Activated T-cell treated with anti-CD3 and anti-CD28 coated beads, Interleukin-2, amount 50 U/mL, for 72 hours (primary cell): ENCODE results near the gene LRRC17. TPM values are rescaled to one million over a fixed set of nuclear protein-coding genes. Genes with fewer than 3 reads are reported as not detected.
A peak's percentile ranks its signal among the peaks of the same experiment; 100 is the strongest.

ENCODE experiments used
- ATAC-seq, 2 donors: fragments of 150-1000 bp; cut with Tn5 transposase; replicated peaks in 1 of 2; 2 replicates each; pipeline ENCODE4 v1.10.0; 2021; ENCODE audit warnings: moderate library complexity in 2 of 2, mild to moderate bottlenecking in 1 of 2
- DNase-seq, 2 donors: peaks; one replicate each; pipeline ENCODE4 v3.0.0; 2021 to 2022; ENCODE audit warnings: mixed read lengths in 1 of 2
- H3K27ac Mint-ChIP-seq: one replicate; pipeline ENCODE4 v1.8.0; 2022; ENCODE audit warnings: mild to moderate bottlenecking, moderate library complexity, mixed read lengths
- H3K27me3 Mint-ChIP-seq: one replicate; pipeline ENCODE4 v1.8.0; 2022; ENCODE audit warnings: low read depth, mixed read lengths
- H3K36me3 Mint-ChIP-seq, 2 donors: one replicate each; pipeline ENCODE4 v1.8.0; 2022; ENCODE audit warnings: mixed read lengths in 2 of 2, mild to moderate bottlenecking in 1 of 2; ENCODE audit not compliant: insufficient read depth in 2 of 2
- H3K4me1 Mint-ChIP-seq: one replicate; pipeline ENCODE4 v1.8.0; 2022; ENCODE audit warnings: low read depth, mixed read lengths
- H3K4me3 Mint-ChIP-seq, 2 donors: one replicate each; pipeline ENCODE4 v1.8.0; 2022; ENCODE audit warnings: mild to moderate bottlenecking in 2 of 2, mixed read lengths in 2 of 2, moderate library complexity in 2 of 2
- H3K9me3 Mint-ChIP-seq, 2 donors: one replicate each; pipeline ENCODE4 v1.8.0; 2022; ENCODE audit warnings: mixed read lengths in 2 of 2
- total RNA-seq, 2 donors: library from RNA; stranded (reverse); gene quantifications; one replicate each; pipeline ENCODE4 v1.2.3, GENCODE V29; 2022

The LRRC17 gene
- under 1 TPM in 1 of 2 donors, not detected in 1; 0.31 TPM for total RNA-seq

DNA sequence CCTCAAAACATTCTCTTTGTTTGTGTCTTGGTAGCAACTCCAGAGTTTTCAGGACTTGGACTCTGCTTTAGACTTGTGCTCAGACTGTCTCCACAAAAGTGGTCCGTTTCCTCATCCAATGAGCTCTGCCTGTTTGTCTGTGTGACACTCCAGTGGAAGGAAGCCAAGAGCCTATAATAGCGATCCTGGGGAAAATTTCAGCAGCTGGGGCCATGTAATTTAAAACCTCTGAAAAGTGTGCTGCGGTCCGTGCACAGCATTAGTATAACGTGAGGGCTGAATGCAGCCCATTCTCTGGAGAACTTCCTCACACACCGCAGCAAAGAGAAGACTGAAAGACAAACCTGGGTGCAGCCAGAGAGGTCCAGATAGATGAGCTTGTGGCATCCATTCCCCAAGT is at the start of gene LRRC17:
Gene LRRC17, plus strand, starts transcription at position 259 of the 400 bp plus-strand sequence. CDS start 20,914 bp downstream, outside the sequence.
- Mint-ChIP-seq H3K27me3 (no peaks in the 10 kb centered on the region), H3K9me3 (peaks cover 2% of the 10 kb centered on the region in 2 donors), H3K27ac (no peak within 1 kb of the TSS), H3K4me3 (no peak within 1 kb of the TSS), H3K36me3 (peaks cover 0 to 6% of the 10 kb centered on the region in 2 donors), H3K4me1 (peaks cover 6% of the 10 kb centered on the region)
- no peak for DNase-seq
- no peak for ATAC-seq

- Mint-ChIP-seq H3K9me3 (no peaks in the 10 kb centered on the region), H3K27ac (no peak overlapping the region), H3K4me1 (no peaks in the 10 kb centered on the region), H3K36me3 (no peaks in the 10 kb centered on the region), H3K27me3 (peaks cover 5% of the 10 kb centered on the region), H3K4me3 (no peak overlapping the region)
- DNase-seq, result no peak
- ATAC-seq, result no peak
Observed at GRCh38 chr7:102864958-102865357, 47.8 kb upstream of the LRRC17 start.

GRCh38 chr7:102866535-102867215 is 46.1 kb upstream of the LRRC17 start:
- H3K4me1 Mint-ChIP-seq, result no peaks in the 10 kb centered on the region
- H3K27ac Mint-ChIP-seq, result no peak overlapping the region
- no peaks in the 10 kb centered on the region for H3K9me3 Mint-ChIP-seq
- H3K36me3 Mint-ChIP-seq, result no peaks in the 10 kb centered on the region
- no peak overlapping the region for H3K4me3 Mint-ChIP-seq
- no peak for DNase-seq
- peaks cover 7% of the 10 kb centered on the region for H3K27me3 Mint-ChIP-seq
- no peak for ATAC-seq

DNA sequence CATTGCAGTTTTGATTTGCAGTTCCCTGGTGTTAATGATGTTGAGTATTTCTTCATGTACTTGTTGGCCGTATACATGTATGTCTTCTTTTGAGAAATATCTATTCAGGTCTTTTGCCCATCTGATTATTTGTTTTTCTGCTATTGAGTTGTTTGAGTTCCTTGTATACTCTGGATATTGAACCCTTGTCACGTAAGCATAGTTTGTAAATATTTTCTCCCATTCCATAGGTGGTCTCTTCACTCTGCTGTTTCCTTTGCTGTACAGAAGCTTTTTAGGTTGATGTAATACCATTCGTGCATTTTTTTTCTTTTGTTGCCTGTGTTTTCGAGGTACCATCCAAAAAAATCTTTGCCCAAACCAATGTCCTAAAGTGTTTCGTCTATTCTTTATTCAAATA is 43.6 kb upstream of the LRRC17 start:
- no peak for DNase-seq
- Mint-ChIP-seq H3K9me3 (no peaks in the 10 kb centered on the region), H3K27me3 (peaks cover 17% of the 10 kb centered on the region), H3K4me3 (no peak overlapping the region), H3K4me1 (peaks cover 8% of the 10 kb centered on the region), H3K27ac (no peak overlapping the region), H3K36me3 (peaks cover 0 to 2% of the 10 kb centered on the region in 2 donors)
- no peak for ATAC-seq

DNA sequence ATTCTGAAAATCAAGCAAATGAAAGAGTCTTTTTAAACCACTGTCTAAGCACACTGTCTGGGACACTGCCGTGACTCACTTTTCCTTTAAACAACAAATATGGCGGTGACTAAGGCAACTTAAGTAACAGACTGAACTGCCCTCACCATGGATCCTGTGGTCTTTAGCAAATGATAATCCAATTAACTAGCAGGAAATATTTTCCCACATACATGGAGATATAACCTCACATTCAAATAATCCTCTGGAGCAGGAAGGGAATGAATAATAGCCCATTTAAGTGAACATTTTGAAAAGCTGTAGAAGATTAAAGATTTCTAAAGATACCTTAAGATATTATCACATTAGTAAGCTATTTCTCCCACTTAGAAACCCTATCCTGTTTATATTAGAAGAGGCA is 40.3 kb upstream of the LRRC17 start:
- Mint-ChIP-seq H3K4me3 (no peak overlapping the region), H3K27me3 (peaks cover 17% of the 10 kb centered on the region), H3K36me3 (peaks cover 0 to 2% of the 10 kb centered on the region in 2 donors), H3K4me1 (peaks cover 31% of the 10 kb centered on the region), H3K27ac (no peak overlapping the region), H3K9me3 (peaks cover 0 to 2% of the 10 kb centered on the region in 2 donors)
- DNase-seq (no peak), ATAC-seq (no peak)

- ATAC-seq (peak; percentile 10 to 13), DNase-seq (no peak)
- H3K4me3 Mint-ChIP-seq, result peak overlapping the region in 1 of 2 donors; percentile 48
- peaks cover 17% of the 10 kb centered on the region for H3K27me3 Mint-ChIP-seq
- peaks cover 0 to 2% of the 10 kb centered on the region in 2 donors for H3K9me3 Mint-ChIP-seq
- H3K4me1 Mint-ChIP-seq, result peaks cover 31% of the 10 kb centered on the region
- H3K27ac Mint-ChIP-seq, result no peak overlapping the region
- peaks cover 0 to 2% of the 10 kb centered on the region in 2 donors for H3K36me3 Mint-ChIP-seq
Observed at GRCh38 chr7:102873470-102874165, 39.2 kb upstream of the LRRC17 start.

DNA sequence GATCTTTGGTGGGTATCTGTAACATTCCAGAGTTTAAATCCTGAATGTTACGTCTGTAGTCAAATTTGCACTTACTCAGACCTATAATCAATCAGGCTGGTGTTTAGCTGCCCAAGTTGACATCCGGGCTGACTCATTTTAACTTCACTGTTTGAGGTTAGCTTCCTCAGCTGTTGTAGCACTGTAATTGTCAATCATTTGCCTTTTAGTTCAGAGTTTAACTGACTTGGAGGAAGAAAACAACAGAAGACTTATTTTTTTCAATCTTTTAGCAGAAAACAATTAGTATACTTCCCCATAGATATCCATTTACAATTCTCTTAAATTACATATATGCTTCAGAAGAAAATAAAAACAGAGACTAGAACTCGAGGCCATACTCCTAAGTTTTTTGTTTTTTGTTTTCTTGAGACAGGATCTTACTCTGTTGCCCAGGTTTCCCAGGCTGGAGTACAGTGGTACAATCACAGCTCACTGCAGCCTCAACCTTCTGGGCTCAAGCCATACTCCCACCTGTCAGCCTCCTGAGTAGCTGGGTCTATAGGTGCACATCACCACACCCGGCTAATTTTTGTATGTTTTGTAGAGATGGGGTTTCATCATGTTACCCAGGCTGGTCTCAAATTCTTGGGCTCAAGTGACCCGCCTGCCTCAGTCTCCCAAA is 38.5 kb upstream of the LRRC17 start:
- Mint-ChIP-seq H3K27ac (no peak overlapping the region), H3K27me3 (peaks cover 17% of the 10 kb centered on the region)
- peak; percentile 36 to 50 for DNase-seq

GRCh38 chr7:102874966-102875365 is 37.8 kb upstream of the LRRC17 start:
- H3K36me3 Mint-ChIP-seq, result peaks cover 0 to 2% of the 10 kb centered on the region in 2 donors
- no peak for DNase-seq
- no peak for ATAC-seq
- H3K4me1 Mint-ChIP-seq, result peaks cover 31% of the 10 kb centered on the region
- H3K4me3 Mint-ChIP-seq, result no peak overlapping the region
- no peak overlapping the region for H3K27ac Mint-ChIP-seq
- H3K9me3 Mint-ChIP-seq, result peaks cover 0 to 2% of the 10 kb centered on the region in 2 donors
- H3K27me3 Mint-ChIP-seq, result peaks cover 17% of the 10 kb centered on the region

More for the DNA sequence above, 38.5 kb upstream of the LRRC17 start:
- peaks cover 0 to 2% of the 10 kb centered on the region in 2 donors for H3K9me3 Mint-ChIP-seq
- peaks cover 0 to 2% of the 10 kb centered on the region in 2 donors for H3K36me3 Mint-ChIP-seq
- H3K4me1 Mint-ChIP-seq, result peaks cover 31% of the 10 kb centered on the region
- H3K4me3 Mint-ChIP-seq, result peak overlapping the region in 1 of 2 donors; percentile 48
- ATAC-seq, result peak; percentile 81 to 82

DNA sequence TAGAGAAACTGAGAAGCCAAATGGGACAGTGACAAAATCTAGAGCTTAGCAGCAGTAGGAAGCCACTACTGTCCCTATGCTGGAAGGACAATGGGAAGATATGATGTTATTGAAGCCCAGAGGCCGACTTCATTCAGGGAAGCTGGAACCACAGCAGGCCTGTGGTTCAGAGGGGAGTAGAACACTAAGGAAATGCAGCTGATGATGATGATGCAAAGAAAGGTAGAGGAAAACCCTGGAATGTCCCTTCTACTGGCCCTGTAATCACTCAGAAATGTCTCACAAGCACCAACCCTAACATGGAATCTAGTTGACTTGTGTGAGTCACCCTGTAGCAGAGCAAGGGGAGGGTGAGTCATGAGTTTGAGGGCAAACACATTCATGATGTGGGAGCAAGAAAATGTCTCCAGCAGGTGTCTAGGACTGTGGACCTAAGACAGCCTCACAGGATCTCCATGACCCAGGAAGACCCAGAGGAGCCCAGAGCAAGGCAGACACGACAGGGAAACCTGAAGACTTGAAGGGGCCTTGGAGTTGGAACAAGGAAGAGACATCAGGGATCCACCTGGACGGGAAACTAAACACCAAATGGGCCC is 37.0 kb upstream of the LRRC17 start:
- DNase-seq (peak; percentile 58 to 63), ATAC-seq (peak; percentile 94)
- H3K36me3 Mint-ChIP-seq, result peaks cover 0 to 2% of the 10 kb centered on the region in 2 donors
- peaks cover 31% of the 10 kb centered on the region for H3K4me1 Mint-ChIP-seq
- H3K27me3 Mint-ChIP-seq, result peaks cover 17% of the 10 kb centered on the region
- H3K4me3 Mint-ChIP-seq, result no peak overlapping the region
- H3K9me3 Mint-ChIP-seq, result peaks cover 0 to 2% of the 10 kb centered on the region in 2 donors
- peak overlapping the region; percentile 29 for H3K27ac Mint-ChIP-seq

- Mint-ChIP-seq H3K27me3 (no peaks in the 10 kb centered on the region), H3K9me3 (no peaks in the 10 kb centered on the region), H3K4me1 (no peaks in the 10 kb centered on the region), H3K27ac (no peak overlapping the region), H3K4me3 (no peak overlapping the region), H3K36me3 (no peaks in the 10 kb centered on the region)
- ATAC-seq, result no peak
- DNase-seq, result no peak
Observed at GRCh38 chr7:102883098-102883860, 29.5 kb upstream of the LRRC17 start.

- DNase-seq (no peak), ATAC-seq (no peak)
- Mint-ChIP-seq H3K4me1 (no peaks in the 10 kb centered on the region), H3K36me3 (no peaks in the 10 kb centered on the region), H3K4me3 (no peak overlapping the region), H3K27ac (no peak overlapping the region), H3K9me3 (no peaks in the 10 kb centered on the region), H3K27me3 (no peaks in the 10 kb centered on the region)
Observed at GRCh38 chr7:102888561-102889233, 24.1 kb upstream of the LRRC17 start.

DNA sequence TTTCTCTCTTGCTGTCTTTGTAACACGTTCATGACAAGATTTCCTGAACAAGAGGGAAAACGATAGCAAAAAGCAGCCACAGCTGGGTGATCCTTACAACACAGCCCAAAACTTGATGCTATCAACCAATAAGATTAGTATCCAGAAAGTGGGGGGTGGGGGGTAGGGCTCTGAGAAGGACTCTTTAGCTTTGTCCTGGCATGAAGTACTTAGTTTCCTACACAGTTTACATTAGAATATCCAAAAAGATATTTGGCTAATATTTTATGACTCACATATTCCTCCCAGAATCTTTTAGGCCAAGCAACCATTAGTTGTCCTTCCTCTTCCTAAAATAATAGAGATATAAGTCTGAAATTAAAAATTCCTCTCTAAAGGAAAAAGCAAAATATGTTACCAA is 22.9 kb upstream of the LRRC17 start:
- Mint-ChIP-seq H3K27me3 (no peaks in the 10 kb centered on the region), H3K9me3 (no peaks in the 10 kb centered on the region), H3K4me1 (no peaks in the 10 kb centered on the region), H3K27ac (no peak overlapping the region), H3K4me3 (no peak overlapping the region), H3K36me3 (no peaks in the 10 kb centered on the region)
- ATAC-seq (no peak), DNase-seq (no peak)
